ENCODE data around the gene TSN. TPM values are rescaled to one million over a fixed set of nuclear protein-coding genes. Genes with fewer than 3 reads are reported as not detected.

TSN gene
- polyA plus RNA-seq, 1 of the 3 experiments (the other 2 are of a cell fraction): 26.1 TPM

DNA sequence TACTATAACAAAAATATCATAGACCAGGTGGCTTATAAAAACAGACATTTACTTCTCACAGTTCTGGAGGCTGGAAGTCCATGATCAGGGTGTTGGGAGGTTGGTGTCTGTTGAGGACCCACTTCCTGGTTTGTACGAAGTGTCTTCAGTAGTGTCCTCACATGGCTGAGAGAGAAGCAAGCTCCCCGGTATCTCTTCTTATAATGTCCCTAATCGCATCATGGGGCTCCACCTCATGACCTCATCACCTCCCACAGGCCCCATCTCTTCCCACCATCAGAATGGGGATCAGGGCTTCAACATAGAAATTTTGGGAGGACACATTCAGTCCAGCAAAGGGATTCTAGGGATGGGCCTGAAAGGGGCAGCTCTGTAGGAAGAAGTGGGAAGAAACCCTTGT lies 14.0 kb upstream of the TSN start:
- POLR2A ChIA-PET: no interaction called here
- no peak for TF ChIP-seq FOXM1 (IDR thresholded peaks at IDR 0.05; ENCODE audit: low read depth)
- TF ChIP-seq, protein P1, sequence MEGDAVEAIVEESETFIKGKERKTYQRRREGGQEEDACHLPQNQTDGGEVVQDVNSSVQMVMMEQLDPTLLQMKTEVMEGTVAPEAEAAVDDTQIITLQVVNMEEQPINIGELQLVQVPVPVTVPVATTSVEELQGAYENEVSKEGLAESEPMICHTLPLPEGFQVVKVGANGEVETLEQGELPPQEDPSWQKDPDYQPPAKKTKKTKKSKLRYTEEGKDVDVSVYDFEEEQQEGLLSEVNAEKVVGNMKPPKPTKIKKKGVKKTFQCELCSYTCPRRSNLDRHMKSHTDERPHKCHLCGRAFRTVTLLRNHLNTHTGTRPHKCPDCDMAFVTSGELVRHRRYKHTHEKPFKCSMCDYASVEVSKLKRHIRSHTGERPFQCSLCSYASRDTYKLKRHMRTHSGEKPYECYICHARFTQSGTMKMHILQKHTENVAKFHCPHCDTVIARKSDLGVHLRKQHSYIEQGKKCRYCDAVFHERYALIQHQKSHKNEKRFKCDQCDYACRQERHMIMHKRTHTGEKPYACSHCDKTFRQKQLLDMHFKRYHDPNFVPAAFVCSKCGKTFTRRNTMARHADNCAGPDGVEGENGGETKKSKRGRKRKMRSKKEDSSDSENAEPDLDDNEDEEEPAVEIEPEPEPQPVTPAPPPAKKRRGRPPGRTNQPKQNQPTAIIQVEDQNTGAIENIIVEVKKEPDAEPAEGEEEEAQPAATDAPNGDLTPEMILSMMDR (IDR thresholded peaks at IDR 0.05): no peak
- no peak for TF ChIP-seq SIN3A (IDR thresholded peaks at IDR 0.05; ENCODE audit: borderline replicate concordance, low read depth, low read length)
- TF ChIP-seq CHD2 (IDR thresholded peaks at IDR 0.05; ENCODE audit: low read length, partially characterized antibody): no peak
- no peak for TF ChIP-seq FOSL2 (IDR thresholded peaks at IDR 0.05; ENCODE audit: borderline replicate concordance, low read depth)
- TF ChIP-seq TEAD4 (IDR thresholded peaks at IDR 0.05; ENCODE audit: borderline replicate concordance, insufficient read depth): no peak
- TF ChIP-seq GABPA (IDR thresholded peaks at IDR 0.05; ENCODE audit: low read depth): no peak
- TF ChIP-seq TAF1 (IDR thresholded peaks at IDR 0.05; ENCODE audit: borderline replicate concordance, low read depth, low read length): no peak
- TF ChIP-seq NRF1 (IDR thresholded peaks at IDR 0.05; ENCODE audit: low read depth, low read length): no peak
- no peak for TF ChIP-seq RXRA (IDR thresholded peaks at IDR 0.05; ENCODE audit: borderline replicate concordance, low read depth)
- no peak for TF ChIP-seq TCF12 (IDR thresholded peaks at IDR 0.05)
- TF ChIP-seq MEF2A (IDR thresholded peaks at IDR 0.05; ENCODE audit: borderline replicate concordance, low read depth): no peak
- TF ChIP-seq EP300 (IDR thresholded peaks at IDR 0.05; ENCODE audit: borderline replicate concordance in 1 of 2, low read depth in 1 of 2, low read length in 1 of 2): no peak
- no peak for TF ChIP-seq POLR2AphosphoS5 (IDR thresholded peaks at IDR 0.05; ENCODE audit: low read depth, low read length)
- no peak for TF ChIP-seq SMC3 (IDR thresholded peaks at IDR 0.05; ENCODE audit: low read depth, low read length)
- TF ChIP-seq, protein P2, sequence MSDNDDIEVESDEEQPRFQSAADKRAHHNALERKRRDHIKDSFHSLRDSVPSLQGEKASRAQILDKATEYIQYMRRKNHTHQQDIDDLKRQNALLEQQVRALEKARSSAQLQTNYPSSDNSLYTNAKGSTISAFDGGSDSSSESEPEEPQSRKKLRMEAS (IDR thresholded peaks at IDR 0.05; ENCODE audit: low read depth): no peak
- TF ChIP-seq, protein P3, sequence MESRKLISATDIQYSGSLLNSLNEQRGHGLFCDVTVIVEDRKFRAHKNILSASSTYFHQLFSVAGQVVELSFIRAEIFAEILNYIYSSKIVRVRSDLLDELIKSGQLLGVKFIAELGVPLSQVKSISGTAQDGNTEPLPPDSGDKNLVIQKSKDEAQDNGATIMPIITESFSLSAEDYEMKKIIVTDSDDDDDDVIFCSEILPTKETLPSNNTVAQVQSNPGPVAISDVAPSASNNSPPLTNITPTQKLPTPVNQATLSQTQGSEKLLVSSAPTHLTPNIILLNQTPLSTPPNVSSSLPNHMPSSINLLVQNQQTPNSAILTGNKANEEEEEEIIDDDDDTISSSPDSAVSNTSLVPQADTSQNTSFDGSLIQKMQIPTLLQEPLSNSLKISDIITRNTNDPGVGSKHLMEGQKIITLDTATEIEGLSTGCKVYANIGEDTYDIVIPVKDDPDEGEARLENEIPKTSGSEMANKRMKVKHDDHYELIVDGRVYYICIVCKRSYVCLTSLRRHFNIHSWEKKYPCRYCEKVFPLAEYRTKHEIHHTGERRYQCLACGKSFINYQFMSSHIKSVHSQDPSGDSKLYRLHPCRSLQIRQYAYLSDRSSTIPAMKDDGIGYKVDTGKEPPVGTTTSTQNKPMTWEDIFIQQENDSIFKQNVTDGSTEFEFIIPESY (IDR thresholded peaks at IDR 0.05; ENCODE audit: borderline replicate concordance, low read depth): no peak
- no peak for TF ChIP-seq ELF1 (IDR thresholded peaks at IDR 0.05)
- Histone ChIP-seq H3K27me3 (ENCODE audit: insufficient read depth) (no peaks in the 10 kb centered on the region), H2AFZ (ENCODE audit: low read depth) (no peak overlapping the region), H4K20me1 (ENCODE audit: insufficient read depth) (no peaks in the 10 kb centered on the region), H3K9ac (no peak overlapping the region), H3K9me2 (no peaks in the 10 kb centered on the region), H3K9me3 (no peaks in the 10 kb centered on the region), H3K4me3 (ENCODE audit: low read depth in 2 of 2, low read length in 1 of 2) (no peak overlapping the region), H3F3A (replicated peaks; ENCODE audit: insufficient read depth) (no peaks in the 10 kb centered on the region), H3K79me2 (ENCODE audit: insufficient read depth) (peaks cover 2% of the 10 kb centered on the region), H3K27ac (ENCODE audit: low read depth in 2 of 2, low read length in 1 of 2) (no peak overlapping the region), H3K4me2 (no peak overlapping the region), H3K36me3 (replicated peaks in 1 of 2; ENCODE audit: control insufficient read depth in 1 of 2, insufficient read depth in 2 of 2, low read length in 1 of 2) (no peaks in the 10 kb centered on the region), H3K4me1 (ENCODE audit: control insufficient read depth in 1 of 2, insufficient read depth in 2 of 2, low read depth in 1 of 2, low read length in 1 of 2) (no peaks in the 10 kb centered on the region; a peak in 1 of 4 replicates)
- 87% methylated on average over 3 of the region's 3 CpGs for WGBS (ENCODE audit: low lambda C conversion rate)
- no peak for DNase-seq
- CTCF ChIA-PET: no interaction called here

Measured in SK-N-SH (cell line).